Activated CD8-positive, alpha-beta T cell treated with anti-CD3 and anti-CD28 coated beads, Interleukin-2, amount 10 ng/mL, durations not matched to agents 7 days and 5 days (primary cell): ENCODE data around the gene UVRAG. TPM values are rescaled to one million over a fixed set of nuclear protein-coding genes. Genes with fewer than 3 reads are reported as not detected.
A peak's percentile ranks its signal among the peaks of the same experiment; 100 is the strongest.

Experiments used
- ATAC-seq: fragments of 150-1000 bp; cut with Tn5 transposase; one replicate; pipeline ENCODE4 v1.10.0; 2021; ENCODE audit warnings: moderate library complexity
- CTCF ChIA-PET: fragments of 350-600 bp; sonication (Branson Sonifier 250); formaldehyde crosslinking; loops from one replicate; lab custom pipeline; 2021; ENCODE audit warnings: antibody characterized with exemption; lab: Charles Lee
- POLR2A ChIA-PET: fragments of 350-600 bp; sonication (Branson Sonifier 250); formaldehyde crosslinking; loops from one replicate; lab custom pipeline; 2021; ENCODE audit warnings: antibody characterized with exemption; lab: Charles Lee
- DNase-seq: peaks from one replicate; pipeline ENCODE4 v3.0.0-alpha.2; 2020
- H3K27ac Mint-ChIP-seq: one replicate; pipeline ENCODE4 v1.8.0; 2021; ENCODE audit warnings: mild to moderate bottlenecking, mixed read lengths
- H3K27me3 Mint-ChIP-seq: one replicate; pipeline ENCODE4 v1.8.0; 2021; ENCODE audit warnings: low read depth, mixed read lengths
- H3K36me3 Mint-ChIP-seq: one replicate; pipeline ENCODE4 v1.8.0; 2021; ENCODE audit warnings: low read depth, mixed read lengths
- H3K4me1 Mint-ChIP-seq: one replicate; pipeline ENCODE4 v1.8.0; 2021; ENCODE audit warnings: low read depth, mixed read lengths
- H3K4me3 Mint-ChIP-seq: one replicate; pipeline ENCODE4 v1.8.0; 2021; ENCODE audit warnings: mild to moderate bottlenecking, mixed read lengths
- H3K9me3 Mint-ChIP-seq: one replicate; pipeline ENCODE4 v1.8.0; 2022; ENCODE audit warnings: mixed read lengths; ENCODE audit not compliant: insufficient read depth
- total RNA-seq, 2 experiments: library from RNA; stranded (reverse); gene quantifications; one replicate each; pipeline ENCODE4 v1.2.3, GENCODE V29; 2021

Gene UVRAG
- total RNA-seq, 2 experiments from 2014 or later, result 19.8 to 21.1 TPM

- H3K27me3 Mint-ChIP-seq, result no peaks in the 10 kb centered on the region
- H3K27ac Mint-ChIP-seq, result no peak overlapping the region
- no peak overlapping the region for H3K4me3 Mint-ChIP-seq
- no peak for ATAC-seq
- ChIA-PET POLR2A (no interaction called here), CTCF (no interaction called here)
- H3K36me3 Mint-ChIP-seq, result no peaks in the 10 kb centered on the region
- no peaks in the 10 kb centered on the region for H3K9me3 Mint-ChIP-seq
- no peak for DNase-seq
- H3K4me1 Mint-ChIP-seq, result no peaks in the 10 kb centered on the region
These were observed 345.8 kb downstream of the UVRAG start for GRCh38 chr11:76160856-76161255.

- Mint-ChIP-seq H3K27ac (no peak overlapping the region), H3K4me3 (no peak overlapping the region), H3K4me1 (peaks cover 4% of the 10 kb centered on the region), H3K27me3 (no peaks in the 10 kb centered on the region), H3K36me3 (no peaks in the 10 kb centered on the region), H3K9me3 (no peaks in the 10 kb centered on the region)
- POLR2A ChIA-PET, result no interaction called here
- ATAC-seq (no peak), DNase-seq (no peak)
- CTCF ChIA-PET, result no interaction called here
These were observed 346.4 kb downstream of the UVRAG start for GRCh38 chr11:76161261-76161961.

- DNase-seq (no peak), ATAC-seq (no peak)
- no peak overlapping the region for H3K27ac Mint-ChIP-seq
- ChIA-PET CTCF (no interaction called here), POLR2A (no interaction called here)
- no peak overlapping the region for H3K4me3 Mint-ChIP-seq
- no peaks in the 10 kb centered on the region for H3K9me3 Mint-ChIP-seq
- no peaks in the 10 kb centered on the region for H3K36me3 Mint-ChIP-seq
- no peaks in the 10 kb centered on the region for H3K27me3 Mint-ChIP-seq
- H3K4me1 Mint-ChIP-seq, result peaks cover 10% of the 10 kb centered on the region
These were observed 347.6 kb downstream of the UVRAG start for GRCh38 chr11:76162336-76163288.

GRCh38 chr11:76163289-76163880, 348.4 kb downstream of the UVRAG start:
- DNase-seq (no peak), ATAC-seq (no peak)
- no peaks in the 10 kb centered on the region for H3K9me3 Mint-ChIP-seq
- H3K4me1 Mint-ChIP-seq, result peaks cover 10% of the 10 kb centered on the region
- no peaks in the 10 kb centered on the region for H3K27me3 Mint-ChIP-seq
- H3K4me3 Mint-ChIP-seq, result no peak overlapping the region
- H3K36me3 Mint-ChIP-seq, result no peaks in the 10 kb centered on the region
- ChIA-PET POLR2A (no interaction called here), CTCF (no interaction called here)
- H3K27ac Mint-ChIP-seq, result no peak overlapping the region

- POLR2A ChIA-PET, result no interaction called here
- peaks cover 10% of the 10 kb centered on the region for H3K4me1 Mint-ChIP-seq
- H3K36me3 Mint-ChIP-seq, result no peaks in the 10 kb centered on the region
- H3K27me3 Mint-ChIP-seq, result no peaks in the 10 kb centered on the region
- ATAC-seq, result no peak
- no peak for DNase-seq
- no peak overlapping the region for H3K27ac Mint-ChIP-seq
- H3K9me3 Mint-ChIP-seq, result no peaks in the 10 kb centered on the region
- H3K4me3 Mint-ChIP-seq, result no peak overlapping the region
- CTCF ChIA-PET, result no interaction called here
These were observed 349.1 kb downstream of the UVRAG start for GRCh38 chr11:76164081-76164480.

- H3K4me1 Mint-ChIP-seq, result peaks cover 10% of the 10 kb centered on the region
- ChIA-PET POLR2A (no interaction called here), CTCF (interaction anchor here (1.4 kb wide), 2 partner anchors 154 to 270 kb away, joined by 3 read pairs; no protein-coding TSS in a partner anchor)
- no peak for DNase-seq
- no peaks in the 10 kb centered on the region for H3K36me3 Mint-ChIP-seq
- no peak overlapping the region for H3K27ac Mint-ChIP-seq
- ATAC-seq, result no peak
- H3K4me3 Mint-ChIP-seq, result no peak overlapping the region
- H3K27me3 Mint-ChIP-seq, result no peaks in the 10 kb centered on the region
- H3K9me3 Mint-ChIP-seq, result no peaks in the 10 kb centered on the region
These were observed 350.1 kb downstream of the UVRAG start for GRCh38 chr11:76164861-76165751.

- Mint-ChIP-seq H3K27ac (no peak overlapping the region), H3K27me3 (no peaks in the 10 kb centered on the region), H3K9me3 (no peaks in the 10 kb centered on the region), H3K36me3 (no peaks in the 10 kb centered on the region), H3K4me3 (no peak overlapping the region), H3K4me1 (peaks cover 10% of the 10 kb centered on the region)
- peak; percentile 41 for DNase-seq
- ATAC-seq, result peak; percentile 34
- POLR2A ChIA-PET, result no interaction called here
- CTCF ChIA-PET, result interaction anchor here (1.4 kb wide), 2 partner anchors 153 to 271 kb away, joined by 3 read pairs; no protein-coding TSS in a partner anchor
These were observed 351.3 kb downstream of the UVRAG start for GRCh38 chr11:76166314-76166713.

GRCh38 chr11:76167590-76167989, 352.6 kb downstream of the UVRAG start:
- CTCF ChIA-PET, result no interaction called here
- POLR2A ChIA-PET, result no interaction called here
- Mint-ChIP-seq H3K9me3 (no peaks in the 10 kb centered on the region), H3K27me3 (no peaks in the 10 kb centered on the region), H3K4me1 (peaks cover 10% of the 10 kb centered on the region), H3K27ac (no peak overlapping the region), H3K4me3 (no peak overlapping the region), H3K36me3 (no peaks in the 10 kb centered on the region)
- ATAC-seq, result no peak
- no peak for DNase-seq

- no peak overlapping the region for H3K4me3 Mint-ChIP-seq
- no peak for ATAC-seq
- POLR2A ChIA-PET, result no interaction called here
- DNase-seq, result no peak
- H3K36me3 Mint-ChIP-seq, result no peaks in the 10 kb centered on the region
- H3K27me3 Mint-ChIP-seq, result no peaks in the 10 kb centered on the region
- H3K9me3 Mint-ChIP-seq, result no peaks in the 10 kb centered on the region
- CTCF ChIA-PET, result no interaction called here
- peaks cover 25% of the 10 kb centered on the region for H3K4me1 Mint-ChIP-seq
- no peak overlapping the region for H3K27ac Mint-ChIP-seq
These were observed 354.5 kb downstream of the UVRAG start for GRCh38 chr11:76169473-76169896.

- Mint-ChIP-seq H3K4me1 (peaks cover 26% of the 10 kb centered on the region), H3K27ac (no peak overlapping the region), H3K9me3 (no peaks in the 10 kb centered on the region), H3K27me3 (no peaks in the 10 kb centered on the region), H3K36me3 (no peaks in the 10 kb centered on the region), H3K4me3 (no peak overlapping the region)
- ChIA-PET POLR2A (interaction anchor here (0.6 kb wide), 1 partner anchor 754 kb away, joined by 3 read pairs; no protein-coding TSS in a partner anchor), CTCF (interaction anchor here (0.8 kb wide), 1 partner anchor 37 kb away, joined by 3 read pairs; no protein-coding TSS in a partner anchor)
- no peak for DNase-seq
- ATAC-seq, result no peak
These were observed 355.5 kb downstream of the UVRAG start for GRCh38 chr11:76170468-76170867.

- peaks cover 16% of the 10 kb centered on the region for H3K4me1 Mint-ChIP-seq
- ChIA-PET POLR2A (no interaction called here), CTCF (no interaction called here)
- H3K36me3 Mint-ChIP-seq, result no peaks in the 10 kb centered on the region
- no peak for DNase-seq
- no peaks in the 10 kb centered on the region for H3K27me3 Mint-ChIP-seq
- no peak for ATAC-seq
- H3K9me3 Mint-ChIP-seq, result no peaks in the 10 kb centered on the region
- H3K27ac Mint-ChIP-seq, result no peak overlapping the region
- H3K4me3 Mint-ChIP-seq, result no peak overlapping the region
These were observed 357.6 kb downstream of the UVRAG start for GRCh38 chr11:76172583-76172982.
